ENCODE results near the gene PIGN.

Gene PIGN

GRCh38 chr18:62018034-62018758 is 168.7 kb downstream of the PIGN start:
- DNase-seq: no peak

GRCh38 chr18:62017618-62018017 is 169.2 kb downstream of the PIGN start:
- DNase-seq: no peak

- DNase-seq: no peak
These were observed 175.4 kb downstream of the PIGN start for GRCh38 chr18:62011416-62011815.

GRCh38 chr18:62009521-62009920 is 177.3 kb downstream of the PIGN start:
- DNase-seq: no peak

GRCh38 chr18:62001396-62001795 is 185.5 kb downstream of the PIGN start:
- DNase-seq: no peak

- no peak for DNase-seq
These were observed 187.9 kb downstream of the PIGN start for GRCh38 chr18:61998957-61999356.

- no peak for DNase-seq
These were observed 188.5 kb downstream of the PIGN start for GRCh38 chr18:61998335-61998734.

- DNase-seq: no peak
These were observed 191.2 kb downstream of the PIGN start for GRCh38 chr18:61995618-61996017.

GRCh38 chr18:61993831-61994230 is 193.0 kb downstream of the PIGN start:
- no peak for DNase-seq

GRCh38 chr18:61992923-61993322 is 193.9 kb downstream of the PIGN start:
- DNase-seq: no peak

GRCh38 chr18:61992285-61992684 is 194.6 kb downstream of the PIGN start:
- DNase-seq: no peak

- no peak for DNase-seq
These were observed 195.0 kb downstream of the PIGN start for GRCh38 chr18:61991836-61992235.

GRCh38 chr18:61991201-61991600 is 195.7 kb downstream of the PIGN start:
- no peak for DNase-seq
